Measurements from ENCODE around the gene SPNS2. TPM values are rescaled to one million over a fixed set of nuclear protein-coding genes. Genes with fewer than 3 reads are reported as not detected.

SPNS2 gene
- total RNA-seq, 1 experiment from 2014 or later, result 1.6 TPM

GRCh38 chr17:4556996-4557395 lies 58.3 kb downstream of the SPNS2 start:
- ChIA-PET RAD21 (ENCODE audit: low non-redundant PET in 1 of 2, low total read pairs in 2 of 2, uncharacterized antibody in 2 of 2, unreplicated experiment in 2 of 2) (no interaction called here), POLR2A (no interaction called here), CTCF (interaction anchor here (1.4 kb wide), 1 partner anchor 10 kb away, joined by 9 read pairs; no protein-coding TSS in a partner anchor)
- Histone ChIP-seq H3K4me2 (ENCODE audit: low read length) (no peak overlapping the region), H3K4me1 (ENCODE audit: control insufficient read depth in 1 of 2, insufficient read depth in 2 of 2, low read length in 2 of 2) (peaks cover 6 to 20% of the 10 kb centered on the region in 2 experiments; a peak in 3 of 4 replicates), H3K36me3 (ENCODE audit: control insufficient read depth in 1 of 2, insufficient read depth in 2 of 2, low read length in 2 of 2) (peaks cover 10 to 27% of the 10 kb centered on the region in 2 experiments), H3K79me2 (ENCODE audit: insufficient read depth, low read length) (peaks cover 37% of the 10 kb centered on the region), H3K9me3 (ENCODE audit: control insufficient read depth in 1 of 2, insufficient read depth in 1 of 2, low read depth in 1 of 2, low read length in 2 of 2) (no peaks in the 10 kb centered on the region), H2AFZ (ENCODE audit: low read depth, low read length, poor library complexity, severe bottlenecking) (no peak overlapping the region), H3K9me2 (ENCODE audit: insufficient read depth) (no peaks in the 10 kb centered on the region), H4K20me1 (ENCODE audit: insufficient read depth) (no peaks in the 10 kb centered on the region), H3K9ac (ENCODE audit: low read length) (no peak overlapping the region), H3K4me3 (replicated peaks in 1 of 2; ENCODE audit: low read depth in 1 of 2, low read length in 2 of 2) (no peak overlapping the region), H3K27ac (ENCODE audit: low read depth, low read length) (no peak overlapping the region), H3K27me3 (ENCODE audit: insufficient read depth, low read length) (no peaks in the 10 kb centered on the region)
- ATAC-seq (no peak), DNase-seq (ENCODE audit: low read depth, low spot score) (no peak)
- no TSS peak for BruUV-seq (replicated peaks)
- intact Hi-C loops (cut with micrococcal nuclease), result no loop called here
- TF ChIP-seq SP1 (IDR thresholded peaks at IDR 0.05; ENCODE audit: low read depth), result no peak
- no peak for TF ChIP-seq EZH2 (IDR thresholded peaks at IDR 0.05)
- TF ChIP-seq ZNF274 (IDR thresholded peaks at IDR 0.05; ENCODE audit: low read depth, low read length), result no peak
- no peak for TF ChIP-seq ZFX (IDR thresholded peaks at IDR 0.05)
- TF ChIP-seq REST (IDR thresholded peaks at IDR 0.05; ENCODE audit: low read depth), result no peak
- TF ChIP-seq TCF7L2 (IDR thresholded peaks at IDR 0.05; ENCODE audit: borderline replicate concordance, extremely low read depth, insufficient read depth, insufficient read length), result no peak
- TF ChIP-seq SIN3A (IDR thresholded peaks at IDR 0.05; ENCODE audit: low read depth), result no peak
- no peak for TF ChIP-seq RAD21 (IDR thresholded peaks at IDR 0.05; ENCODE audit: low read depth)
- TF ChIP-seq FOSL1 (IDR thresholded peaks at IDR 0.05; ENCODE audit: low read depth), result no peak
- TF ChIP-seq MAX (IDR thresholded peaks at IDR 0.05), result no peak
- no peak for TF ChIP-seq EGR1 (IDR thresholded peaks at IDR 0.05; ENCODE audit: low read depth)
- no peak for TF ChIP-seq POLR2A (IDR thresholded peaks at IDR 0.05; ENCODE audit: borderline replicate concordance, extremely low read depth, insufficient read depth, insufficient read length)
- TF ChIP-seq JUND (IDR thresholded peaks at IDR 0.05), result no peak
- TF ChIP-seq SRF (IDR thresholded peaks at IDR 0.05; ENCODE audit: low read depth), result no peak

All from HCT116 (cell line).